ENCODE results near the gene TWIST2.

TWIST2 gene

DNA sequence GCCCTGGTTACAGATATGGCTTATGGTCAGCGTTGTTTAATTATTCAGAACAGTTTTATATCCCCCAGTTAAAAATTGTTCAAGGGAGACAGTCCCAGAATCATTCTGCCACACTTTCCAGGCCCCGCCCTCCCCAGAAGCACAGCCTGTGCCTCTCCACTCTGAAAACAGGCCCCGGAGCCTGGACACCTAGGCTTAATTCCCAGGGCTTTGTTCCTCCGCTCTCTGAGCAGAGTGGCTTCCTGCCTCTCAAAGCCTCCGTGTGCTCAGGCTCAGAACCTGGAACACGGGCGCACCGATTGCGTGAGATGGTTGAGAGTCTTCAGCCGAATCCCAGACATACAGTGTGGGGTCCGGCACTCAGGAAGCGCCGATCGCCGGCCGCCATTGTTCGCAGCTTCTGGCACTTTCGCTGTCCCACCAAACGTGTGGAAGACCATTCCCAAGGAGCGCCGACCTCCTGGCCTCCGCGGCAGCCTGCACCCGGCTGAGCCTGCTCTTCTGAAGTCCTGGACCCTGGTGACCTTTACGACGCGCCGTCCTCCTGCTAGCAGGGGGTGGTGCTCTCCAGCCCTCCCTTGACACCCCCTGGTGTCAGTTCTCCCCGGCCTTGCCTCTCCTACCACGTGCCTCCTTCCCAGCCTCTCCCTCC lies 45.6 kb downstream of the TWIST2 start:
- no peak for DNase-seq

DNA sequence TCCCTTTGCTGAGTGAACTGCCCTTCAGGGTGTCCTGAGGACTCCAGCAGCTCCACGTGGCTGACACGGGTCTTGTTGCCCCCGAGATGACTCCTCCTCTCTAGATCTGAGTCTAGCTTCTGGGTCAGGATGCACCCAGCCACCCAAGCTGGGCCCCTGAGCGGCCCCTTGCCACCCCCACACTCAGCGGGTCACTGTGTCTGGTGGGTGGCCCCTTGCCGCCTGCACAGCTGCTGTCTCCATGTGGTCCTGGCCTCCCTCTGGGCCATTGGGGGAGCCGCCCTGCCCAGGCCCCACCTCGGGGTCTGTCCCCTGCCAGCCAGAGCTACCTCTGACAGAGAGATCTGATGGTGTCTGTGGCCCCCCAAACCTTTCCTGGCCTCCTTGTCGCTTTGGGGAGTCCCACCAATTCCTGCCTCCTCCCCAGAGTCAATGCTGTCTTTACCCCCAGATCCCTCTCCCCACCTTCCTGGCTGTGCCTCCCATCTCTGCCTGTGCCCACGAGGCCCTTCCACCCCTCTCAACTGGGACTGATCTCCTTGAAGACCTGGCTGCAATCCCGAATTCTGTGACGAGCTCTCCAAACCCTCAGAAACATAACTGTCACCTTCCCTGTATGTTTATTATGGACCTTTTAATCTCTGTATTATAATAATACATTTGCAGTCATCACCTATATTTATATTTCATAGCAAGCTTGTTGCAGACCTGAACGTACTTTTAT lies 46.5 kb downstream of the TWIST2 start:
- DNase-seq = no peak

DNA sequence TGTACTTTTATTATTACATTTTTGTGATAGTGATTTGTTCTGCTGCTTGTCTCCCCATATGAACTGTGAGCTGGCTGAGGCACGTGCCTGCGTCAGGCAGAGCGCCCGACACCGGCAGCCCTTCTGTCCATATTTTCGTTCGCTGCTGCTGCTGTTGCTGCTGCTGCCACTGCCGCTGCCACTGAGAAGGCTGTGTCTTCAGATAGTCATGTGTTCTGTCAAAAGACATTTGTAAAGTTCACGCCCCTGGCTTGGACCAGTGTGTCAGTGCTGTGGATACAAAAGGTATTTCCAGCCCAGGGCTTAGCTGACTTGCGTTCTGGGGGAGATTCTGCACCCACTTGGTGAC lies 47.0 kb downstream of the TWIST2 start:
- no peak for DNase-seq

DNA sequence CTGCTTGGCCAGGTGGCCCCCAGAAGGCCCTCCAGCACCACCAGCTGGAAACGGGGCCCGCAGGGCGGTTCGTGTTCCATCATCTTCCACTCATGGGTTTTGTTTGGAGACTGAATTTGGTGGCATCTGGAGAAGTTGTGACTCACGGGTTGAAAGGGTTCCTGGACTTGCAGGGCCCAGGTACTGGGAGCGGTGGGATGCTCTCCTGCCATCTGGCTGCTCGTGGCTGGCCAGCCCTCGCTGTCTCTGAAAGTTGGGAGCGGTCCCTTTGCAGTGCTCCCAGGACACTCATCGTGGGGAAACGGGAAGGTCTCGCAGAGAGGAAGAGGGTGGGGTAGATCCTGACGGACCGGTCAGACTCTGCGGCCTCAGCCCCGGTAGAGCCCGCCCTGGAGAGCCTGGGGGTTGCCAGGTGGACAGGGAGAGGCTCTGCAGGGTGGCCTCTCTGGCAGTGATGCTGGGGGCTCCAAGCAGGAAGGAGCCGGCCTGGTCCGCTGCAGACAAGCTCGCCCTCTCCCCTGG lies 47.5 kb downstream of the TWIST2 start:
- no peak for DNase-seq

DNA sequence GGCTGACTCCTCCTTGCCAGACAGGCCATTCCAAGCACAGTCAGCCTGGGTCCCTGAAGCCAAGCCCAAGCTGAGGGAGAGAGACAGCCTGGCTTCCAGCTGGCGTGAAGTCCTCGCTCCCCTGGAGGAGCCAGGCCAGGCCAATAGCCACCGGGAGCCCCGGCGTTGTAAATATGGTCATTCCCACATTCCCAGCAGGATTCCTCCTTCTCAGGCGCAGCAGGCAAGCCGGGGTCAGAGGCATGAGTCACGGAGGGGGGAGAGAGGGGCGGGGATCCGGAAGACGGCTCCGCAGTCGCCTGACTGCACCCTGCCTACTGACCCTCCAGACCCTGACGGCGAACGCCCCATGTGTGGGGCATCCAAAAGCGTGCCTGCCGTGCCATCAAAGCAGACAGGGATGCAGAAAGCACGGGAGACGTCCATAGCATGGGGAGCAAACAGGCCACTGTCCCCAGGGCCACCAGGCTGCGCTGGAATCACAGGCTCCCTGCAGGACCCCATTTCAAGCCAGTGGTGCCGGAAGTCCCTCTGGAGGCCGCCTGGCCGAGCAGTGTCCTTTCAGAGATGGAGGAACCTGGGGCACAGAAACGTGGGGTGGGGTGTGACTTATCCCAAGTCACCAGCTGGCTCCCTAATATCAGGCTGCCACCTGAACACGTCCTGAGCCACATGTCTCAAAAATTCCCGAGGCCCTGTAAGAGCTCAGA lies 48.2 kb downstream of the TWIST2 start:
- no peak for DNase-seq

DNA sequence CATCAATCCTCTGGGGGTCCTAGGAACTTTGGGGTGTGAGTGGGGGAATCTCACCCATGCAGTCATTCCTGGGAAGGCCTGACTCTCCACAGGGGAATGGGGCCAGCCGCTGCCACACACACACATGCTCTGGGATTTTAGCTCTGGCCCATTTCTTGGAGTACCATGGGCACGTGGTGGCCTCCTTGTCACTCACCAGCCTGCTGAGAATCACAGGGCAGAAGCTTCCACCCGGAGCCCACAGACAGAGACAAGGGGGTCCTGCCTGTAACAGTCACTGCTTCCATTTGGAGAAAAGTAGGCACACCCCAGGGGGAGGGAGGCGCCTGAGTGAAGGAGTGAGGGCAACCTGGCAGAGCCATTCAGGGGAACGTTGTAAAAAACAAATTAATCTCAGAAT lies 48.8 kb downstream of the TWIST2 start:
- no peak for DNase-seq

DNA sequence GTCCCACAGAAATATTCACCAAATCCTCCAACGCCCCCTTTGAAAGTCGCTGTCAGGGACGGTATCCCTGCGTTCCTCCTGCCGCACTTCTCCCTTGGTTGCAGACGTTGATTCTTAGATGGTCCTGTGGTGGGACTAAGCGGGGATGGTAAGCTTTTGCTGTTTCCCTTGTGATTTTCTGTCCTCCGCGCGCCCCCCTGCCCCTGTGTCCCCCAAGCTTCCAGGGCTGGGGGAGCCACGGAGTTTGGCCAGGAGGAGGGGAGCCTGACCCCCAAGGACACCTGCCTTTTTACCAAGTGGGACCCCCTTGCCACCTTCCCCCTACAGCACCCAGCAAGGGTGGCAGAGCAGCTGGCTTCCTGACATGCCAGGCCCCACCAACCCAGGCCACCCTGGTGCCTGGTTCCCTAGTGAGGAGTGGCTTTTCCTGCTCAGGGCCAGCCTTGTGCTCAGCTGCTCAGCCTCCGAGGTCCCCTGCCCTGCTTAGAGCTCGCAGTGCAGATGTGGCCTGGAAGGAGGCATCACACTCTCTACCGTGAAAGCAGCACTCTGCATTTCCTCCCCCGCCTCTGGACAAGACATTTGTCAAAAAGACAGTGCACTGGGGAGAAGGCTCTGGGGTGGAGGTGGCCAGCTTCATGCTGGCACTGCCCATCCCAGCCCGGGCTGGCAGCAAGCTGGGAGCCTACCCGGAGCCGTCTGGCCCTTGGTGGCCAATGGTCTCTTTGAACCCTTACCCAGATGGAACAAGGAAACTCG lies 49.4 kb downstream of the TWIST2 start:
- DNase-seq = no peak

DNA sequence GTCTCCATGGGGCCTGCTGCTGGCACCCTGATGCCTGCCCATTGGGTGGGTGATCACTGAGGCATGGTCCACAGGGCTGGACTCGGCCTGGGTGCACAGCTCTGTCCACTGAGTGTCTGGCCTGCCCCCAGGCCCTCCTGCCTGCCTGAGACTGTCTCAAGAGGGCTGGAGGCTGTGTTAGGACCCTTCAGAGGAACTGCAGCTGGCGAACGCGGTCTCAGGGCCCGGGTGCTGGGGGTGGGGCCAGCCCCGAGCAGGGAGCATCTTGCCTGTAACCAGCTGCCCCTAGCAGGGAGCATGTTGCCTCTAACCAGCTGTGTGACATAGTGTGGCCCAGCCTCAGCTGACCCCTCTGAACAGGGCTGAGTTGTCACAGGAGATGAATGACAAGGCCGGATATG lies 50.0 kb downstream of the TWIST2 start:
- DNase-seq = no peak

DNA sequence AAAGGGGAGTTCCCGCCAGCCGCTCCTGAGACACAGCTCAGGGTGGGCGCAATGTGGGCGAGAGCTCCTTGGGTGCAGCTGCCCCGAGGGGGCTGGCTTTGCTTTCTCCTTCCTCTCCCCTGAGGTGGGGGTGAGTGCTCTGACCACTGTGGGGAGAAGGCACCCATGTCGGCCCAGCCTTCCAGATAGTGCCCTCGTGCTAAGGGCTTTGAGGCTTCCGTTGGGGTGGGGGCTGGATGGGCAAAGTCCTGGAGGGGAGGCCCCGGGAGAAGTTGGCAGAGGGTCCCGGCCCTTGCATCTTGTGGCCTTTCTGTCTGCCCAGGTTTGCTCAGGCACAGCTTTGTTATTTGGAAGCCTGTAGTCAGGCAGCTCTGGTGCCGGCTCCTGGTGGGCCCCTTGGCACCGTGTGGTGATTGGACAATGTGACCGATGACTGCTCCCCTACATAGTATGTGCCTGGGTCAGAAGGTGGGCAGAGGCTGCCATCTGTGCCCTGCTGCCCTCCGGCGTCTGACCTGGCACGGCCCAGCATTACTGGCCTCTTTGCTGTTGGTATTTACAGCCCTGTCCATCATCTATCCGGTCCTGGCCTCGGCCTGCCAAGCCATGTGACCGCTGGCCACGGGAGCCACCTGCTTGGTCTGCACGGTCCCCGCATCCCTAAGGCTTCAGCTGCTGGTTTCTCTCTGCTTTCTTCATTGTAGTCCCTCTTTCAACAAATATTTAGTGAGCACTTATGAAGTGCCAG lies 50.8 kb downstream of the TWIST2 start:
- DNase-seq = no peak

DNA sequence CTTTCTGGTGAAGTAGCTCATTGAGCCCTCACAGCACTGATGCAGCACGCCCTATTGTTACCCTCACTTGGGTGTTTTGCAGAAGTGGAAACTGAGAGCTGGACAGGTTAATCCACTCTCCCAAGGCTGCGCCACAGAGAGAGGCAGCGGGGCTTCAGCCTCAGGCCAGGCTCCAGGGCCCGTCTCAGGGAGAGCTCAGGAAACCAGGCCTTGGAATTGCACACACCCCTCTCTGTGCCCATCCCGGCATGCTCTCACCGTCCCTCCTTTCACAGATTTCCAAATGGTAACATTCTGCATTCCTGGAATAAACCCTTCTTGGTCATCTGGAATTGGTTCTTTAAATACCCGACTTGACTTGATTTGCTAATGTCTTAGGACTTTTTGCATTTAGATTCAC lies 51.5 kb downstream of the TWIST2 start:
- no peak for DNase-seq

DNA sequence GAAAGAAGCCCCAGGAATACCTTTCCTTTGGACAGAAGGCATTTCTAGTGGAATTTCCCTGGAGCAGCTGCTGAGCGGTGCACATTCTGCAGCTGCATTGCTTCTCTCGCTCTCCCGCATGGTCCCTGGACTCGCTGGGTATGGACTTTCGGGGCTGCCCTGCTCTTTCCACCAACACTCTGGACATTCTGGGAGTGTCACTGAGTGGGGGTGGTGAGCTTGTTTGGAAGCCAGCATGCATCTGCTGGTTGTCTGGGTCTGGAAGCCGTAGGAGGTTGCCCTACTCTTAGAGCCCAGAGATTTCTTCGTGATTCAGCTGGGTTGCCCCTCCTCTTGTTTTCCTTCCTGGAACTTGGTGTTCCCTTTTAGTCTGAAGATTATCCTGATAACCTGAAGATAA lies 52.6 kb downstream of the TWIST2 start:
- DNase-seq = no peak

DNA sequence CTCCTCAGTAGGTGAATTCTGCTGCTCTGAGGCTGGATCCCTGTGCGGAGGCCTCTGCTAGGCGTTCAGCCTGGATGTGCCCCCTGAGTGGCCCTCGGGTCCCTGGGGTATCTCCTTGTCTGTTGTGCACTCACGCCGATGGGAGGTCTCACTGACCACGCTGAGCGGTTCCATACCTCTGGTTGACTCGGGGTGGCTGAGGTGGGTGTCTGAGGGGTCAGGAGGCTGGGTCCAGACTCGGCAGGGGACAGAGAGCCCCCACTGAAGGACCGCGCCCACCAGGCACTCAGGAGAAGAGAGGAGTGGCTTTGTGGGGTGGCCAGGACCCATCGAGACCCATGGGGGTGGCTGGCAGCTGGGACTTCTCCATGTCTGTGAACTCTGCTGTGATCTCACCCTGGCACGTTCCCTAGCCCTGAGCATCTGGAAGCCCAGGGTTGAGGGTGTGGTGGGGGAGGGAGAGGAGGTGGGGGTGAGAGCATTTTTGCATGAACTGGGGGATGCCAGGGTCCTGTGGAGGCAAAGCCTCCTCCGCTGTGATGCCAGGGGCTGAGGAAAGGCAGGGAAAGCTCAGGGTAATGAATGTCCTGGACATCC lies 53.7 kb downstream of the TWIST2 start:
- DNase-seq = no peak

DNA sequence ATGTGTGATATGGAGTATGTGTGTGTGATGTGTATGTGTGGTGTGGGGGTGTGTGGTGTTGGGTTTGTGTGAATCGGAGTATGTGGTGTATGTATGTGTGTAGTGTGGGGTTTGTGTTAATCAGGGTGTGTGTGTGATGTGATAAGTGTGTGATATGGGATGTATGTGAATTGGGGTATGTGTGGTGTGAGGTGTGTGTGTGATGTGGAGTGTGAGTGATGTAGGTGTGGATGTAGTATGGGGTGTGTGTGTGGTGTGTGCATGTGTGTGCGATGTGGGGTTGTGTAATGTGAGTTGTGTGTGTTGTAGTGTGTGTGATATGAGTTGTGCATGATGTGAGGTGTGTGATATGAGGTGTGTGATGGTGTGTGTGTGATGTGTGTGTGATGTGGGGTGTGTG lies 54.4 kb downstream of the TWIST2 start:
- no peak for DNase-seq

DNA sequence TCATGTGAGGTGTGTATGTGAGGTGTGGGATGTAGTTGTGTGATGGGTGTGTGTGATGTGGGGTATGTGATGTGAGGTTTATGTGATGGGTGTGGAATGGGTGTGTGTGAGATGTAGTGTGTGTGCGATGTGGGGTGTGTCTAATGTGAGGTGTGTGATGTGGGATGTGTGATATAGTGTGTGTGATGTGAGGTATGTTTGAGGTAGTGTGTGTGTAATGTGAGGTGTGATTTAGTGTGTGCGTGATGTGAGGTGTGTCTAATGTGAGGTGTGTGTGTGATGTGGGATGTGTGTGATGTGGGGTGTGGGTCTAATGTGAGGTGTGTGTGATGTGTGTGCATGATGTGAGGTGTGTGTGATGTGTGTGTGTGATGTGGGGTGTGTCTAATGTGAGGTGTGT lies 55.3 kb downstream of the TWIST2 start:
- no peak for DNase-seq

DNA sequence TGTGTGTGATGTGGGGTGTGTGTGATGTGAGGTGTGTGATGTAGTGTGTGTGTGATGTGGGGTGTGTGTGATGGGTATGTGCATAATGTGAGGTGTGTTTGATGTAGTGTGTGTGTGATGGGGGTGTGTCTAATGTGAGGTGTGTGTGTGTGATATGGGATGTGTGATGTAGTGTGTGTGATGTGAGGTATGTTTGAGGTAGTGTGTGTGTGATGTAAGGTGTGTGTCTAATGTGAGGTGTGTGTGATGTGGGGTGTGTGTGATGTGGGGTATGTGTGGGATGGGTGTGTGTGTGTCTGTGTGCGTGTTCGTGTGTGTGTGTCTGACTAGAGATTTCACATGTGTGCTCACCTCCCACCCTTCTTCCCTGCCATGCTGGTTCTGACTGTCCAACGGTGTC lies 56.3 kb downstream of the TWIST2 start:
- DNase-seq = no peak

DNA sequence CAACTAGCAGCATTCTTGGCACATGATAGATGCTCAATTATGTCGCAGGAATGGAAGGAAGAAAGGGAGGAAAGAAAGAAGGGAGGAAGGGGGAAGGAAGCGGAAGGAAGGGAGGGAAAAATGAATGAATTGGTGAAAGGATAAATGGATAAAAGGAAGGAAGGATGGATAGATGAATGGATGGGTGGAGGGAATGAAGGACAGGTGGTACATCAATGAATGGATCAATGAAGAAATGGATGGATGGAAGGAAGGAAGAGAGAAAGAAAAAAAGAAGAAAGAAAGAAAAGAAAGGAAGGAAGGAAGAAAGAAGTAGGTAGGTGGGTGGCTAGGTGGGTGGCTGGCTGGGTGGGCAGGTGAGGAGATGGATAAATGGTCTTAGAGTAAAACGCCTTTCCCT lies 56.8 kb downstream of the TWIST2 start:
- no peak for DNase-seq

DNA sequence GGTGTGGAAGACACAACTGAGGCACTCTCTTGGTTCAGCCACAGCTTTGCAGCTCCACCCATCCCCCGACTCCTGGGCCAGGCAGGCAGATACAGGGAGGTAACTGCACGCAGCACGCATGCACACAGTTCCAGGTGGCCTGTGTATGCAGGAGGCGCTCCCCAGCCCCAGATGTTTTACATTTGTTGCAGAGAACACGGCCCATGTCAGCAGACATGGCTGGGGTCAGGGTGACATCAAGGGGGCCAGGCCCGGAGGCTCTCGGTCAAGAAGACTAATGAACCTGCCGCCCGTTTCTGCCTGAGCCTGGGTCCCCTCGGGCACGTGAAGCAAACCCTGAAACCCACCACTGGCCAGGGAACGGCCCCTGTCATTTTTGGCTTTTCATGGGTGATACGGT lies 57.3 kb downstream of the TWIST2 start:
- no peak for DNase-seq

DNA sequence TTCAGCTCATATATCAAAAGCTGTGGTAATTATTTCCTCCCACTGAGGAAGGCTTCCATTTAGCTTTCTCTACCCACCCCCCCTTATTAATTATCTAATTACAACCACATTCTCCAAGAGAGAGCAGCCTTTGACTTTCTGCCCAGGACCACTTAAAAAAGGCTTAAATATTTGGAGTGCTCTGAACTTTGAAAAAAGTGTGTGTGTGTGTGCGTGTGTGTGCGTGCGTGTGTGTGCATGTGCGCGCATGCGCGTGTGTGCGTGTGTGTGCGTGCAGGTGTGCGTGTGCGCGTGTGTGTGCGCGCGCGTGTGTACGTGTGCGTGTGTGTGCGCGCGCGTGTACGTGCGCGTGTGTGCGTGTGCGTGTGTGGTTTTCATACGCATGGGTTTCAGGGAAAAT lies 57.8 kb downstream of the TWIST2 start:
- DNase-seq = no peak

DNA sequence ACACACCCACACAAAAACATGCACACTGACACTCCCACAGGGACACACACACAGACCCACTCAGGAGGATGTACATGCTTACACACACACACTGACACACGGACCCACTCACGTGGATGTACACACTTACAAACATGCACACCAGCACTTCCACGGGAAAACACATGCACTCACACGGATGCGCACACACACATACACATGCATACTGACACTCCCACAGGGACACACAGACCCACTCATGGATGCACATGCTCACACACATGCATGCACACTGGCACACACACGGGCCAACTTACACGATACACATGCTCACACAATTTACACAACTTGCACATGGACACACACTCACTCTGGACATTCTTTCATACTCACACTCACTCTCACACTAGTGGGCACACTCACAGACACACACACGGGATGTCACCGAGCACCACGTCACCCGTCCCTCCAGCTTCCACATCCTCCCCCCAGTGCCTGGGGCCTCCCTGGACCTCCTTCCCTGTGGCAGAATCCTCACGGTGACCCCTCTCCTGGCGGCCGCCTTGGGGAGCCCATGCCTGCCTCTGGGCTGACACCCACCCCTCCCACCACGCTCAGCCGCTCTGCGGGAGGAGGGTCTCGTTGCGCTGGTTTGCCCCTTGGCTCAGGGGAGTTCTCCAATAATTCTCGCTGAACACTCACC lies 58.5 kb downstream of the TWIST2 start:
- no peak for DNase-seq

DNA sequence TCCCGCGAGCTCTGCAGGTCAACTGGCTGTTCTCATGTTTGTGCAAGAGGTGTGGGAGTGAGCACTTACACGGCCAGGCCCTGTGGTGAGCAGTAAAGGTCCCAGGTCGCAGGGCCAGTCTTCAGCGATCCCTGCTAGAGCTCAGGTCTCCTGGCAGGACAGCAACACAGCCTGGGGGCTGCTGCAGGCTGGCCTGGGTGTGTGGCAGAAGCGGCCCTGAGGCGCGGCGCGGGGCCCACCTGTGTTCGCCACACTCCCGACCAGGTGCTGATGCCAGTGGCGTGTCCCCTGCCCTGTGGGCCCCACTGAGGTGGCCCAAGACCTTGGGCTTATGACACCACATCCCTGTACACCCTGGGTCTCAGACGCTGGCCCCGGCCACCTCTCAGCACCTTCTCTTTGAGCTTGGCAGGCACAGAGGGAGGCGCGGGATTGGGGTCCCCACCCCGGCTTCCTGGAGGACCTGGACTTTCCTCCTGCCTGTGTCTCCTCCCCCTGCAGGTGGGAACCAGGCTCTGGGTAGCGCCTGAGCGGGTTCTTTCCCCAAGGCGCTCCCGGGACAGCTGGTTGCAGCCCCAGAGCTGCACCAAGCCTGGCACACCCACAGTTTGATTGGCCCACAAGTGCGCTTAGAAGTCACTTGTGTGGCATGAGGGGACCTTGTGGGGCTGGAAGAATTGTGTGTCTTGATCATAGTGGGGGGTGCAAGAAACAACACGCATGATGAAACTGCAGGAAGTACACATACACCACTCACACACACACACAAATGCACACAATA lies 59.2 kb downstream of the TWIST2 start:
- no peak for DNase-seq

DNA sequence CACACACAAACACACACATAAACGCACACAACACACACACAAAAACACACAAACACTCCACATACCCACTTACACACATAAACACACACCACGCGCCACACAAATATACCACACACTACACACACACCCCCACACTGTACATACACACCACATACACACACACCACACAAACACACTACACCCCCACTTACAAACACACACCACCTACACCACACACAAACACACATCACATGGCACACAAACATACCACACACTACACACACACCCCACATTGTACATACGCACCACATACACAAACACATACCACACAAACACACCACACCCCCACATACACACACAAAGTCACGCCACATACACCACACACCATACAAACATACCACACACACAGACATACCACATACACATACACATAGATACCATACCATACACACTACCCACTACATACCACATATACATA lies 59.9 kb downstream of the TWIST2 start:
- DNase-seq = no peak

Data from NCI-H2227 treated with DMSO at 0.1 percent for 48 hours (cell line).